Sigmoid colon (tissue), 7 donors: ENCODE data around the gene LRRC36. TPM values are rescaled to one million over a fixed set of nuclear protein-coding genes. Genes with fewer than 3 reads are reported as not detected.

ENCODE experiments used
- DNase-seq: peaks from one replicate; pipeline ENCODE4 v3.0.0-alpha.2; 2019
- H3K27ac ChIP-seq, 4 donors: fragments of 200-600 bp; sonication (generic); one replicate each; pipeline ENCODE4 v1.5.1; 2016 to 2019; ENCODE audit warnings: mild to moderate bottlenecking in 1 of 4
- H3K27me3 ChIP-seq, 3 donors: fragments of 200-600 bp; sonication (generic); one replicate each; pipeline ENCODE4 v1.5.1; 2019; ENCODE audit warnings: mild to moderate bottlenecking in 1 of 3
- H3K36me3 ChIP-seq, 4 donors: fragments of 200-600 bp; sonication (generic); one replicate each; pipeline ENCODE4 v1.5.1; 2016 to 2019
- H3K4me1 ChIP-seq, 4 donors: fragments of 200-600 bp; sonication (generic); one replicate each; pipeline ENCODE4 v1.5.1; 2017 to 2019
- H3K4me3 ChIP-seq, 4 donors: fragments of 200-600 bp; sonication (generic); one replicate each; pipeline ENCODE4 v1.5.1; 2017 to 2019; ENCODE audit warnings: mild to moderate bottlenecking in 2 of 4, moderate library complexity in 1 of 4
- H3K9me3 ChIP-seq, 4 donors: fragments of 200-600 bp in 3 of 4; sonication (generic) in 3 of 4; one replicate each; pipeline versions ENCODE4 v1.5.1 to v1.6.1; 2013 to 2019
- EP300 ChIP-seq, 4 donors: sonication (generic); formaldehyde crosslinking; IDR thresholded peaks; one replicate each; pipeline ENCODE4 v1.6.1; 2017; ENCODE audit warnings: antibody characterized with exemption in 4 of 4
- POLR2A ChIP-seq, 2 donors: fragments of 450-650 bp; IDR thresholded peaks; one replicate each; pipeline ENCODE4 v1.6.1; 2016; ENCODE audit warnings: antibody characterized with exemption in 2 of 2, mild to moderate bottlenecking in 2 of 2, moderate library complexity in 2 of 2
- POLR2AphosphoS5 ChIP-seq, 4 donors: sonication (generic); formaldehyde crosslinking; IDR thresholded peaks; one replicate each; pipeline ENCODE4 v1.6.1; 2017; ENCODE audit warnings: antibody characterized with exemption in 4 of 4
- WGBS, 2 donors: extraction: QIAGEN DNeasy Blood & Tissue Kit; methylation state at CpG; one replicate each; pipeline ENCODE4 v1.1.7; 2013; 5-methylcytosine and 5-hydroxymethylcytosine counted together
- intact Hi-C: fragments of 100-400 bp; cut with DNase I; formaldehyde crosslinking; loops from one replicate; pipeline ENCODE4 v1.15.1; 2023
- polyA plus RNA-seq, 3 donors: library from polyadenylated mRNA; stranded (reverse); fragments of 200-250 nt; gene quantifications; one replicate each; pipeline ENCODE4 v1.2.3, GENCODE V29; 2013
- total RNA-seq, 4 donors: library from RNA; depleted of rRNA; stranded (reverse); fragments of >200 nt; gene quantifications; one replicate each; pipeline ENCODE4 v1.1.0, GENCODE V29; 2016
- TF ChIP-seq, protein P1 (sequence below), 4 experiments: fragments of 450-650 bp in 3 of 4; fragments of 200-600 bp in 1 of 4; IDR thresholded peaks; one replicate each; pipeline ENCODE4 v1.5.1; 2016 to 2019; ENCODE audit warnings: antibody characterized with exemption in 4 of 4, mild to moderate bottlenecking in 3 of 4, moderate library complexity in 2 of 4
- donor health status: healthy with polysubstance abuse.
- donor health status: Bipolar disorder and iron deficiency.
- donor health status: healthy.

Gene LRRC36
- total and polyA plus RNA-seq, 7 donors = 0.55 to 0.74 TPM; not detected in 5

DNA sequence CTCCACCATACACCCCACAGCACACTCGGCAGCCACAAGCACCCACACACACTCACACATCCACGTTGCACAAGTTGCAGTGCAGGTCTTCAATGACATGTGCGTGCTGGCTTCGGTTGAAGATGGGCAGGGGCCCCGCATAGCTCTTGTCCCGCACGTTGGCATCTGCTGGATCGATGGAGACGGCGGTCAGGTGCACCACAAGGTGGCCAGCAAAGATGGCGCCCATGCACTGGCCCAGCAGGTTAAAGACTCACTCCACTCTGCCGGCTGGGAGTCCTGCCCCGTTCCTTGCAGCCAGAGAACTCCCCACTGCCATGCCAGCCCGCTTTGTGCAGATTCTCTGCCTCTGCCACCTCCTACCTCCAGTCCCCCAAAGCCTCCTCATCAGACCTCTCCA is 74.3 kb downstream of the LRRC36 start:
- TF ChIP-seq POLR2A (IDR thresholded peaks at IDR 0.05) (no peak), POLR2AphosphoS5 (IDR thresholded peaks at IDR 0.05) (no peak), EP300 (IDR thresholded peaks at IDR 0.05) (no peak)
- TF ChIP-seq, protein P1, sequence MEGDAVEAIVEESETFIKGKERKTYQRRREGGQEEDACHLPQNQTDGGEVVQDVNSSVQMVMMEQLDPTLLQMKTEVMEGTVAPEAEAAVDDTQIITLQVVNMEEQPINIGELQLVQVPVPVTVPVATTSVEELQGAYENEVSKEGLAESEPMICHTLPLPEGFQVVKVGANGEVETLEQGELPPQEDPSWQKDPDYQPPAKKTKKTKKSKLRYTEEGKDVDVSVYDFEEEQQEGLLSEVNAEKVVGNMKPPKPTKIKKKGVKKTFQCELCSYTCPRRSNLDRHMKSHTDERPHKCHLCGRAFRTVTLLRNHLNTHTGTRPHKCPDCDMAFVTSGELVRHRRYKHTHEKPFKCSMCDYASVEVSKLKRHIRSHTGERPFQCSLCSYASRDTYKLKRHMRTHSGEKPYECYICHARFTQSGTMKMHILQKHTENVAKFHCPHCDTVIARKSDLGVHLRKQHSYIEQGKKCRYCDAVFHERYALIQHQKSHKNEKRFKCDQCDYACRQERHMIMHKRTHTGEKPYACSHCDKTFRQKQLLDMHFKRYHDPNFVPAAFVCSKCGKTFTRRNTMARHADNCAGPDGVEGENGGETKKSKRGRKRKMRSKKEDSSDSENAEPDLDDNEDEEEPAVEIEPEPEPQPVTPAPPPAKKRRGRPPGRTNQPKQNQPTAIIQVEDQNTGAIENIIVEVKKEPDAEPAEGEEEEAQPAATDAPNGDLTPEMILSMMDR (IDR thresholded peaks at IDR 0.05) = no peak
- H3K36me3 ChIP-seq = no peaks in the 10 kb centered on the region
- H3K4me1 ChIP-seq = peaks cover 0 to 32% (median 25%) of the 10 kb centered on the region in 4 donors
- intact Hi-C loops = no loop called here
- peaks cover 0 to 14% (median 0%) of the 10 kb centered on the region in 3 donors for H3K27me3 ChIP-seq
- no peak overlapping the region for H3K27ac ChIP-seq
- no peak overlapping the region for H3K4me3 ChIP-seq
- WGBS, 2 donors = 94 to 97% methylated on average over 14 of the region's 14 CpGs
- no peaks in the 10 kb centered on the region for H3K9me3 ChIP-seq
- no peak for DNase-seq

DNA sequence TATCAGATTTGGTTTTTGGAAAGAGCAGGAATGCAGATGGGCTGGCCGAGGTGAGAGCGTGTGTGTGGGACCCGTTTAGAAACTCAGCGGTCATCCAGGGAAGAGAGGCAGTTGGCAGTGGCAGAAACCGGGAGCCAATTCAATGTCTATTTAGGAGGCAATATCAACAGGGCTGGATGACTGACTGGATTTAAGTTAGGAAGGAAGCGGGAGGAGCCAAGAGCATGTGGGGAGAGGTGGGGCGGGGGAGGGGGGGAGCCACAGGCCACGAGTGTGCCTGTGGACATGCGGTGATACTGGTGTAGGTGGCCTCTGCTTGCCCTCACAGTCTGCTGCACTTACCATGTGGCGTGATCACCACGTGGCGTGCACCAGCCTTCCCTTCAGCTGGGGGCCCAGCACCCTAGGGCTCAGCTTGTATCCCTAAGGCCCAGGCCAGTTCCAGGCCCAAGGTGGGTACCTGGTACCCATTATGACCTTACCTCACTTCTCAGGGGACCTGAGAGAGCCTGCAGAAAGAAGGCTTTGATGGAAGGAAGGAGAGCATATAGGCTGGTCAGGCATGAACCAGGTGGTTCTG is 77.5 kb downstream of the LRRC36 start:
- H3K4me1 ChIP-seq = peaks cover 0 to 27% (median 19%) of the 10 kb centered on the region in 4 donors
- H3K27ac ChIP-seq = no peak overlapping the region
- no peak for DNase-seq
- no peak overlapping the region for H3K4me3 ChIP-seq
- H3K9me3 ChIP-seq = no peaks in the 10 kb centered on the region
- WGBS, 2 donors = 74 to 77% methylated on average over 12 of the region's 12 CpGs
- intact Hi-C loops = no loop called here
- H3K27me3 ChIP-seq = no peaks in the 10 kb centered on the region
- no peaks in the 10 kb centered on the region for H3K36me3 ChIP-seq
- TF ChIP-seq, protein P1 (IDR thresholded peaks at IDR 0.05) = no peak
- TF ChIP-seq EP300 (IDR thresholded peaks at IDR 0.05) = no peak
- no peak for TF ChIP-seq POLR2AphosphoS5 (IDR thresholded peaks at IDR 0.05)
- TF ChIP-seq POLR2A (IDR thresholded peaks at IDR 0.05) = no peak

DNA sequence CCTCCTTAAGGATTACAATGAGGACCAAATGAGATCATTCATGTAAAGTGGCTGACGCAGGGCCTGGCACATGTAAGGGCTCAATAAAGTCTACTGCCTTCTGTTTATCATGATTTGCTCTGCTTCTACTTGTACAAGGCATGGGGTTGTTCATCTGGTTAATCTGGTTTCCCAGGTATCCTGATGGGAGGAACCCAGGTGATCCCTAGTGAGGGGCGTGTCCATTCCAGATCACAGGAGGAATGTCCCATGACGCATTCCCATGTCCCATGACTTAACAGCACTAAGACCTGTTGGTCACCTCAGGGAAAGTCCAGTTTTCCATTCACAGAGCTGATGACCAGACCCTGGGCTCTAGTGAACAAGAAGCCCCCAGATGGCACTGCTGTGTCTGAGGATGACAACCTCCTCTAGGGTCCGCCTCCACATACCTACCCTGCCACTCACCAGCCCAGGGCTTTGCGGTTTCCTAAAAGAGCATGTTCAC is 78.2 kb downstream of the LRRC36 start:
- Histone ChIP-seq H3K27ac (no peak overlapping the region), H3K27me3 (no peaks in the 10 kb centered on the region), H3K4me3 (no peak overlapping the region), H3K9me3 (no peaks in the 10 kb centered on the region), H3K4me1 (peaks cover 0 to 19% (median 12%) of the 10 kb centered on the region in 4 donors), H3K36me3 (no peaks in the 10 kb centered on the region)
- 43 to 80% methylated on average over 5 of the region's 5 CpGs for WGBS, 2 donors
- TF ChIP-seq, protein P1 (IDR thresholded peaks at IDR 0.05) = no peak
- TF ChIP-seq POLR2A (IDR thresholded peaks at IDR 0.05) = no peak
- TF ChIP-seq EP300 (IDR thresholded peaks at IDR 0.05) = no peak
- TF ChIP-seq POLR2AphosphoS5 (IDR thresholded peaks at IDR 0.05) = no peak
- DNase-seq = no peak
- intact Hi-C loops = loop anchor here (5.0 kb wide), 1 partner anchor 32 kb away; no protein-coding TSS in a partner anchor

DNA sequence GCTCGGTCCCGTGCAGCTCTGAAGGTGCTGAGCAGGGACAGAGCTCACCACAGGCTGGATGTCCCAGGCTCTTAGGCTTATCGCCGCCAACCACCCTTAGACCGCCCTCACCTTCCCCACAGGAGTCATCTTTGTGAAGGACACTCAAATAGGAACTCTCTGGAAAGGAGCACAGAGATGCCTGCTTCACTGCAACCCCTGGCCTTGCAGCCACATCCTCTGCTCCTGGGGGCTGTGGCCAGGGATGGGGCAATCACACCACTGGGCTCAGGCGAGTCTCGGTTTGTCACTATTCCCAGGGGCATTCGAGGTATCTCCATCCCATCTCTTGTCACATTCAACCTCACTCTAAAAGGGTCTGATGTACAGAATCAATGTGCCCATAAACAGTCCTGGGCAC is 78.7 kb downstream of the LRRC36 start:
- Histone ChIP-seq H3K27ac (peak overlapping the region in 1 of 4 donors; percentile 59), H3K36me3 (no peaks in the 10 kb centered on the region), H3K4me1 (peaks cover 0 to 17% (median 11%) of the 10 kb centered on the region in 4 donors), H3K9me3 (no peaks in the 10 kb centered on the region), H3K4me3 (no peak overlapping the region), H3K27me3 (no peaks in the 10 kb centered on the region)
- WGBS, 2 donors = 90% methylated on average over 8 of the region's 8 CpGs
- TF ChIP-seq EP300 (IDR thresholded peaks at IDR 0.05) (no peak), POLR2A (IDR thresholded peaks at IDR 0.05) (no peak), POLR2AphosphoS5 (IDR thresholded peaks at IDR 0.05) (no peak)
- TF ChIP-seq, protein P1 (IDR thresholded peaks at IDR 0.05) = no peak
- intact Hi-C loops = loop anchor here (5.0 kb wide), 1 partner anchor 33 kb away; no protein-coding TSS in a partner anchor
- no peak for DNase-seq
